ENCODE results near the gene KMT2D.

Gene KMT2D

DNA sequence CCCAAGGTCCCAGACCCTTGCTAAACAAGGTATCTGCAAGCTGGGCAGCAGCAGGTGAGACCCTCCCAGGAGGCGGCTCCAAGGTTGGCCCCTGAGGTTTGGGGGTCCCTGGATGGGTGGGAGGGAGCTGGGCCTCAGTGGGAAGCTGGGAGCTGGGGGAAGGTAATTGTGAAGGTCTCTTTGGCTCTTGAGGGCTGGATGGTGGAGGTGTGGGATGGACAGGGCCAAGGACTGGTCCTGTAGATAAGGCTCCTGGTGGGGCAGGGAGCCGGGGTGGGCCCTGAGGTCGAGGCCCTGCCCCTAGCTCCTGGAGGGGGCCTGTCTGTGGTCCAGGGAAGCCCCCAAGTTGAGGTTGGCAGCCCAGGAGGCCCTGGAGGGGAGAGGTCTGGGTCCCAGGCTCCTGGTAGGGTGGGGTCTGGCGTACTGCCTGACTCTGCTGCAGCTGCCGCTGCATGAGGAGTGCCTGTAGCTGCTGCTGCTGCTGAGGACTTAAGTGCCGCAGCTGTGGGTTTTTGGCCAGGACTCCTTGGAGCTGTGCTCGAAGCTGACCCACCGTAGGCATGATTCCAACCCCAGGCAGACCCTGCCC is 28.9 kb downstream of the KMT2D start:
- Histone ChIP-seq H3F3A (ENCODE audit: insufficient read depth, low read length) (no peaks in the 10 kb centered on the region), H3K79me2 (ENCODE audit: insufficient read depth, low read length) (no peaks in the 10 kb centered on the region), H3K27me3 (ENCODE audit: insufficient read depth, low read length) (no peaks in the 10 kb centered on the region), H3K36me3 (ENCODE audit: insufficient read depth, low read length) (peaks cover 91% of the 10 kb centered on the region), H3K27ac (ENCODE audit: low read depth, low read length, poor library complexity, severe bottlenecking) (no peak overlapping the region), H3K4me1 (ENCODE audit: insufficient read depth, low read length, severe bottlenecking) (no peaks in the 10 kb centered on the region), H4K20me1 (ENCODE audit: insufficient read depth, low read length) (no peaks in the 10 kb centered on the region), H3K4me3 (ENCODE audit: low read depth, low read length, poor library complexity, severe bottlenecking) (no peak overlapping the region), H3K9ac (ENCODE audit: low read length) (no peak overlapping the region), H3K9me3 (ENCODE audit: low read length) (no peaks in the 10 kb centered on the region), H2AFZ (ENCODE audit: low read length) (no peak overlapping the region), H3K4me2 (ENCODE audit: low read length) (no peak overlapping the region), H3K9me2 (ENCODE audit: low read depth, low read length) (no peaks in the 10 kb centered on the region)
- no peak for TF ChIP-seq EZH2 (IDR thresholded peaks at IDR 0.05; ENCODE audit: borderline replicate concordance, low read length)
- TF ChIP-seq, protein P1, sequence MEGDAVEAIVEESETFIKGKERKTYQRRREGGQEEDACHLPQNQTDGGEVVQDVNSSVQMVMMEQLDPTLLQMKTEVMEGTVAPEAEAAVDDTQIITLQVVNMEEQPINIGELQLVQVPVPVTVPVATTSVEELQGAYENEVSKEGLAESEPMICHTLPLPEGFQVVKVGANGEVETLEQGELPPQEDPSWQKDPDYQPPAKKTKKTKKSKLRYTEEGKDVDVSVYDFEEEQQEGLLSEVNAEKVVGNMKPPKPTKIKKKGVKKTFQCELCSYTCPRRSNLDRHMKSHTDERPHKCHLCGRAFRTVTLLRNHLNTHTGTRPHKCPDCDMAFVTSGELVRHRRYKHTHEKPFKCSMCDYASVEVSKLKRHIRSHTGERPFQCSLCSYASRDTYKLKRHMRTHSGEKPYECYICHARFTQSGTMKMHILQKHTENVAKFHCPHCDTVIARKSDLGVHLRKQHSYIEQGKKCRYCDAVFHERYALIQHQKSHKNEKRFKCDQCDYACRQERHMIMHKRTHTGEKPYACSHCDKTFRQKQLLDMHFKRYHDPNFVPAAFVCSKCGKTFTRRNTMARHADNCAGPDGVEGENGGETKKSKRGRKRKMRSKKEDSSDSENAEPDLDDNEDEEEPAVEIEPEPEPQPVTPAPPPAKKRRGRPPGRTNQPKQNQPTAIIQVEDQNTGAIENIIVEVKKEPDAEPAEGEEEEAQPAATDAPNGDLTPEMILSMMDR (IDR thresholded peaks at IDR 0.05; ENCODE audit: low read length) = no peak

DNA sequence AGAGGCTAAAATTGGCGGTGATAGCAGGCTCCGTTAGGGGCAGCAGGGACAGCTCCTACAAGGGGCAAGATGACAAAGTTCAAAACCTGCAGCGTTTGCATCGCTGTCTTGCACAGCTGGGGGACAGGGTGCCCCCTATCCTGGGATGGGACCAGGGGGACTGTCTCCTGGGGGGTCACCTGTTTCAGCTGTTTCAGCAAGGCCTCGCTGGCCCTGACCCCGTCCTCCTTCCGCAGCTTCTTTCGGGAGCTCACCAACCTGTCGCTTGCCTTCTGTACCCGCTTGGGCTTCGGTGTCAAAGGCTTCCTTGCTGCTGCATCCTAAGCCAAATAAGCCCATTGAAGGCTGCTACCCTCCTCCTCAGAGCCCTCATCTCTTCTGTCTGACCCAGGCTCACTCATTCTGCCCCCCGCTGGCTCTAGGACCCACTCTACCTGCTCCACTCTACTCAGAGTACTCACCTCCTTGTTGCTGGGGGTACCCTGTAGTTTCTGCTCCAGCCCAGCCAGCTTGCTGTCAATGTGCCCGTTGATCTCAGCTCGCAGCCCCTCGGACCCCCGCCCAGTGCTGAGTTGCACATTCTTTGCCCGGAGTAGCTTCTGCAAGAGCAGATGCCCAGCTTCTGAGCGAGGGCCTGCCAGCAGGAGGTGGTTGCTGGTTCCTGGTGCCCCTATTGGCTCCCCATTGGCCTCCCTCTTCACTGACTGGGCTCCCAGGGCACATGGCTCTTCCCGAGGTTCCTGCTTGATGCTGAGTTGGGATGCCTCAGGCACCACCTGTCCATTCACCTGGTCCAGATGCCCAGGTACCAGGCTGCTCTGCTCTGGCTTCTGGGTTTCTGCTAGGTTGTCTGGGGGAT is 29.7 kb downstream of the KMT2D start:
- peaks cover 94% of the 10 kb centered on the region for H3K36me3 ChIP-seq (ENCODE audit: insufficient read depth, low read length)
- no peaks in the 10 kb centered on the region for H3F3A ChIP-seq (ENCODE audit: insufficient read depth, low read length)
- no peaks in the 10 kb centered on the region for H3K4me1 ChIP-seq (ENCODE audit: insufficient read depth, low read length, severe bottlenecking)
- H3K79me2 ChIP-seq (ENCODE audit: insufficient read depth, low read length) = no peaks in the 10 kb centered on the region
- H4K20me1 ChIP-seq (ENCODE audit: insufficient read depth, low read length) = no peaks in the 10 kb centered on the region
- no peak for TF ChIP-seq EZH2 (IDR thresholded peaks at IDR 0.05; ENCODE audit: borderline replicate concordance, low read length)
- TF ChIP-seq, protein P1 (IDR thresholded peaks at IDR 0.05; ENCODE audit: low read length) = no peak
- no peak overlapping the region for H3K9ac ChIP-seq (ENCODE audit: low read length)
- H3K4me2 ChIP-seq (ENCODE audit: low read length) = no peak overlapping the region
- H3K9me2 ChIP-seq (ENCODE audit: low read depth, low read length) = no peaks in the 10 kb centered on the region
- H3K27ac ChIP-seq (ENCODE audit: low read depth, low read length, poor library complexity, severe bottlenecking) = no peak overlapping the region
- no peaks in the 10 kb centered on the region for H3K27me3 ChIP-seq (ENCODE audit: insufficient read depth, low read length)
- no peak overlapping the region for H3K4me3 ChIP-seq (ENCODE audit: low read depth, low read length, poor library complexity, severe bottlenecking)
- H3K9me3 ChIP-seq (ENCODE audit: low read length) = no peaks in the 10 kb centered on the region
- no peak overlapping the region for H2AFZ ChIP-seq (ENCODE audit: low read length)

DNA sequence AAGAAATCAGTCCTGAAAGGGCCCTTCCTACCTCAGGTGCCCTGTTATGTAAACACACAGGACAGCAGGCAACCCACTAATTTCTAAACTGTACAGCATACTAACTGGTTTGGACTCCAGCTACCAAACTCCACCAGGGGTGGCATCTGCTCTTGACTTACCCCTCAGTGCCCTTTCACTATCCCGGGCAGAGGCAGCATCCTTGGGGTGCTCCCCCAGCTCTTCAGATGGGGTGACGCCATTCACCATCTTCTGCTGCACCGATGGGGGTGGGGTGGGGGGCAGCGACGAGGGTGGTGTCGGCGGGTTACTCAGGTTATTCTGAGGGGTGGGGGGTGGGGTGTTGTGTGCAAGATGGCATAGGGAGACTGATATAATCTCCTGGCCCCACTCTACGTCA is 30.5 kb downstream of the KMT2D start:
- Histone ChIP-seq H3K27ac (ENCODE audit: low read depth, low read length, poor library complexity, severe bottlenecking) (no peak overlapping the region), H3K9me2 (ENCODE audit: low read depth, low read length) (no peaks in the 10 kb centered on the region), H3K9ac (ENCODE audit: low read length) (no peak overlapping the region), H2AFZ (ENCODE audit: low read length) (no peak overlapping the region), H3K9me3 (ENCODE audit: low read length) (no peaks in the 10 kb centered on the region), H3K27me3 (ENCODE audit: insufficient read depth, low read length) (no peaks in the 10 kb centered on the region), H4K20me1 (ENCODE audit: insufficient read depth, low read length) (no peaks in the 10 kb centered on the region), H3K4me3 (ENCODE audit: low read depth, low read length, poor library complexity, severe bottlenecking) (no peak overlapping the region), H3K79me2 (ENCODE audit: insufficient read depth, low read length) (no peaks in the 10 kb centered on the region), H3K4me1 (ENCODE audit: insufficient read depth, low read length, severe bottlenecking) (no peaks in the 10 kb centered on the region), H3K36me3 (ENCODE audit: insufficient read depth, low read length) (peaks cover 94% of the 10 kb centered on the region), H3K4me2 (ENCODE audit: low read length) (no peak overlapping the region), H3F3A (ENCODE audit: insufficient read depth, low read length) (no peaks in the 10 kb centered on the region)
- TF ChIP-seq, protein P1 (IDR thresholded peaks at IDR 0.05; ENCODE audit: low read length) = no peak
- TF ChIP-seq EZH2 (IDR thresholded peaks at IDR 0.05; ENCODE audit: borderline replicate concordance, low read length) = no peak
